Erythroblast (primary cell): ENCODE measurements around the gene CTNND2.

Experiments
- GATA1 ChIP-seq: IDR thresholded peaks from 2 replicates; pipeline ENCODE4 v1.6.1; 2011; ENCODE audit warnings: low read depth, mild to moderate bottlenecking, control low read depth, low read length, moderate library complexity
- POLR2A ChIP-seq: IDR thresholded peaks from 2 replicates; pipeline ENCODE4 v1.6.1; 2011; ENCODE audit warnings: mild to moderate bottlenecking, low read length

DNA sequence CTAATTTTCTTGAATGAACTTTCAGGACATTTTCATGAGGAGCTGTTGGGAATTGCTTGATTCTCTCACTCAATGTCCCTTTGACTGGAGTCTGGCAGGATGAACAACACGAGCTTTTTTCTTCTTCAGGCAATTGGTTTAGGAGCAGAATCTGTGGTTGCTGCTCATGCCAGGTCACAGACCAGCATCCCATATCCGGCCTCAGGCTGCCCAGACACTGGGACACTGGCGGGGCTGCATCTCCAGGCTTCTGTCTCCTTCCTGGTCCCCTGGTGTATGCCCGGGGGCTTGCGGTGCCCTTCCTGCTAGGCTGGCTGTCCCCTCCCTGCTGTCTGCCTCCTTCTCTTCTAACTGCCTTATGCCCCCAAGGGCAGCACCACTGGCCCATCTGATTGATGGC lies 831.7 kb downstream of the CTNND2 start:
- TF ChIP-seq POLR2A (no peak), GATA1 (no peak)
